Left kidney (tissue), 1 donor: ENCODE measurements around the gene MUTYH. TPM values are rescaled to one million over a fixed set of nuclear protein-coding genes. Genes with fewer than 3 reads are reported as not detected.

Experiments
- polyA plus RNA-seq: library from polyadenylated mRNA; unstranded; fragments of 120-200 nt; gene quantifications from one replicate; pipeline ENCODE4 v1.2.1, GENCODE V29; 2013; ENCODE audit not compliant: insufficient read length

The MUTYH gene
- polyA plus RNA-seq, 1 donor: 34.1 TPM

Other genes with a start within 250 kb of the MUTYH start
- 9.6 TPM for gene ZSWIM5, start 133.8 kb downstream of the MUTYH start, polyA plus RNA-seq
- gene HPDL, start 13.5 kb downstream of the MUTYH start, polyA plus RNA-seq: 3.0 TPM
- gene TOE1, start 270 bp downstream of the MUTYH start, polyA plus RNA-seq: 12.4 TPM
- 8.0 TPM for gene TESK2, start 150.7 kb upstream of the MUTYH start, polyA plus RNA-seq
- 5.3 TPM for gene CCDC163, start 159.6 kb upstream of the MUTYH start, polyA plus RNA-seq
- 13.0 TPM for gene MMACHC, start 159.9 kb upstream of the MUTYH start, polyA plus RNA-seq
- gene PRDX1, start 181.4 kb upstream of the MUTYH start, polyA plus RNA-seq: 317 TPM
- gene AKR1A1, start 210.4 kb upstream of the MUTYH start, polyA plus RNA-seq: 319 TPM
- 469 TPM for gene NASP, start 243.6 kb upstream of the MUTYH start, polyA plus RNA-seq